Neural progenitor cell (in vitro differentiated cells): Measurements from ENCODE around the gene TBC1D2B.

Experiments
- EZH2 ChIP-seq: fragments of 200-600 bp; sonication (generic); IDR thresholded peaks from 2 replicates; pipeline ENCODE4 v1.6.1; 2017; ENCODE audit warnings: antibody characterized with exemption, mild to moderate bottlenecking, moderate library complexity
- EZH2phosphoT487 ChIP-seq: fragments of 200-600 bp; sonication (generic); IDR thresholded peaks from 2 replicates; pipeline ENCODE4 v1.6.1; 2017; ENCODE audit warnings: antibody characterized with exemption
- TF ChIP-seq, protein P1 (sequence below): fragments of 200-600 bp; sonication (generic); IDR thresholded peaks from 2 replicates; pipeline ENCODE4 v1.5.1; 2017; ENCODE audit warnings: antibody characterized with exemption, mild to moderate bottlenecking

DNA sequence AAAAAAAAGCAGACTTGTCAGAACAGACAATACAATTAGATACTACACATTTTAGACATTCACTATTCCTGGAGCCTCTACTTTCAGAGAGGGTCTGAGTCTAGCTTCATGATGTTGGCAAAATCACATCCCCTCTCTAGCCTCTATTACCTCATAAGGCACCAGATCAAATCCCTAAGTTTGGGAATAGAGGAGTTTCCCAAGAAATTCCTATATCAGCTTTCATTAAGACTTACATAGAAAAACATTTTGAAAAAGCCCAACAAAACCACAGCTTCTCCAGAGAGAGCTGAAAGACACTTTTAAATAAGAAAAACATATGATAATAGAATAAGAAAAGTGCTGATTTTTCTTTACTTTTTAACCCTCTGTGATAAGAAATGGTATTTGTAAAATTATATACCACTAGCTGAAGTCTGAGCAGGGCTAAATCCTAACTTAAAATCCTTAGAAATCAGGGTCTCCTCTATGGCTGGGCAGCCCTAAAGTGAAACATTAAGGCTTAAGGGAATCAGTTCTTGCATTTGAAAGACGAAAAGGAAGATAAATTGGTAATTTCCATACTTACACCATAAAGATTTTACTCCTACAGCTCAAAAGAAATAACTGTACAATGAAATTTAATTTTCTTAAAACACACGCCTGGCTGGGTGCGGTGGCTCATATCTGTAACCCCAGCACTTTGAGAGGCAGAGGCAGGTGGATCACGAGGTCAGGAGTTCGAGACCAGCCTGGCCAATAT lies 4.3 kb downstream of the TBC1D2B start:
- no peak for TF ChIP-seq EZH2
- TF ChIP-seq, protein P1, sequence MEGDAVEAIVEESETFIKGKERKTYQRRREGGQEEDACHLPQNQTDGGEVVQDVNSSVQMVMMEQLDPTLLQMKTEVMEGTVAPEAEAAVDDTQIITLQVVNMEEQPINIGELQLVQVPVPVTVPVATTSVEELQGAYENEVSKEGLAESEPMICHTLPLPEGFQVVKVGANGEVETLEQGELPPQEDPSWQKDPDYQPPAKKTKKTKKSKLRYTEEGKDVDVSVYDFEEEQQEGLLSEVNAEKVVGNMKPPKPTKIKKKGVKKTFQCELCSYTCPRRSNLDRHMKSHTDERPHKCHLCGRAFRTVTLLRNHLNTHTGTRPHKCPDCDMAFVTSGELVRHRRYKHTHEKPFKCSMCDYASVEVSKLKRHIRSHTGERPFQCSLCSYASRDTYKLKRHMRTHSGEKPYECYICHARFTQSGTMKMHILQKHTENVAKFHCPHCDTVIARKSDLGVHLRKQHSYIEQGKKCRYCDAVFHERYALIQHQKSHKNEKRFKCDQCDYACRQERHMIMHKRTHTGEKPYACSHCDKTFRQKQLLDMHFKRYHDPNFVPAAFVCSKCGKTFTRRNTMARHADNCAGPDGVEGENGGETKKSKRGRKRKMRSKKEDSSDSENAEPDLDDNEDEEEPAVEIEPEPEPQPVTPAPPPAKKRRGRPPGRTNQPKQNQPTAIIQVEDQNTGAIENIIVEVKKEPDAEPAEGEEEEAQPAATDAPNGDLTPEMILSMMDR, result no peak
- TF ChIP-seq EZH2phosphoT487, result no peak
